KMS-11 (cell line): ENCODE measurements around the gene SBK1.

Experiments
- H2AFZ ChIP-seq: fragments of 200-600 bp; sonication (generic); 2 replicates; pipeline ENCODE4 v1.6.1; 2016; ENCODE audit warnings: antibody characterized with exemption, mixed run types, low read depth
- H3K27ac ChIP-seq: fragments of 200-600 bp; sonication (generic); 2 replicates; pipeline ENCODE4 v1.6.1; 2016; ENCODE audit warnings: mild to moderate bottlenecking, mixed run types
- H3K27me3 ChIP-seq: fragments of 200-600 bp; sonication (generic); 2 replicates; pipeline ENCODE4 v1.6.1; 2017; ENCODE audit warnings: mild to moderate bottlenecking, low read depth, mixed run types, moderate library complexity; ENCODE audit not compliant: insufficient read depth
- H3K36me3 ChIP-seq: fragments of 200-600 bp; sonication (generic); 2 replicates; pipeline ENCODE4 v1.6.1; 2017; ENCODE audit warnings: mild to moderate bottlenecking, mixed run types; ENCODE audit not compliant: insufficient read depth
- H3K4me1 ChIP-seq: fragments of 200-600 bp; sonication (generic); 2 replicates; pipeline ENCODE4 v1.6.1; 2016; ENCODE audit warnings: mild to moderate bottlenecking, low read depth, mixed run types; ENCODE audit not compliant: poor library complexity, severe bottlenecking
- H3K4me2 ChIP-seq: fragments of 200-600 bp; sonication (generic); 2 replicates; pipeline ENCODE4 v1.7.0; 2016; ENCODE audit warnings: mild to moderate bottlenecking, mixed run types
- H3K4me3 ChIP-seq: fragments of 200-600 bp; sonication (generic); IDR thresholded peaks from 2 replicates; pipeline ENCODE4 v1.6.1; 2017; ENCODE audit warnings: low read depth, low read length, mixed read lengths; ENCODE audit not compliant: insufficient read depth
- H3K79me2 ChIP-seq: fragments of 200-600 bp; sonication (generic); 2 replicates; pipeline ENCODE4 v1.6.1; 2016; ENCODE audit warnings: low read depth, mixed run types; ENCODE audit not compliant: insufficient read depth
- H3K9ac ChIP-seq: fragments of 200-600 bp; sonication (generic); 2 replicates; pipeline ENCODE4 v1.6.1; 2016; ENCODE audit warnings: mild to moderate bottlenecking, mixed run types
- H4K20me1 ChIP-seq: fragments of 200-600 bp; sonication (generic); 2 replicates; pipeline ENCODE4 v1.6.1; 2016; ENCODE audit warnings: mild to moderate bottlenecking, mixed run types; ENCODE audit not compliant: insufficient read depth
- TF ChIP-seq, protein P1 (sequence below): fragments of 200-600 bp; sonication (generic); conservative IDR thresholded peaks from 2 replicates; pipeline ENCODE4 v1.6.1; 2017; ENCODE audit warnings: low read depth, mild to moderate bottlenecking, antibody characterized with exemption, low read length, moderate library complexity, mixed read lengths

The SBK1 gene

DNA sequence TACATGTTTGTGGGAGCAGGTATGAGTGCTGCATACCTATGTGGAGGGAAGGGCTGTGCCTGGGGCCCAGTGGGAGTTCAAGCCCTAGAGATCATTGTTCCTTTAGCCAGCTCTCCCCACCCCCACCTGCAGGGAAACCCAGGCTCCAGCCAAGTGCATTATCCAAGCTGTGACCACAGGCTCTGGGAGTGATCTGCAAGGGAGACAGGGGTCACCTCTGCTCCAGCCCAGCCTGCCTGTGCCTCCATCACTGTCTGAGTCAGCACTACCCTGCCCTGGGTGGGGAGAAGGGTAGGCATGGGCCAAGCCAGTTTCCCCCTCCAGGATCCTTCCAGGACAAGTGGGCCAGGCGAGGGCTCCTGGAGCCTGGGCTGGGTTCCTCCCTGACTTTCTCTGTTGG lies 32.1 kb upstream of the SBK1 start:
- H3K27me3 ChIP-seq: no peaks in the 10 kb centered on the region
- H3K79me2 ChIP-seq: no peaks in the 10 kb centered on the region
- H3K36me3 ChIP-seq: no peaks in the 10 kb centered on the region
- no peak overlapping the region for H3K9ac ChIP-seq
- H3K4me3 ChIP-seq: no peak overlapping the region
- H3K4me2 ChIP-seq: no peak overlapping the region
- no peak overlapping the region for H3K27ac ChIP-seq
- no peaks in the 10 kb centered on the region for H4K20me1 ChIP-seq
- H2AFZ ChIP-seq: no peak overlapping the region
- H3K4me1 ChIP-seq: peaks cover 9% of the 10 kb centered on the region
- TF ChIP-seq, protein P1, sequence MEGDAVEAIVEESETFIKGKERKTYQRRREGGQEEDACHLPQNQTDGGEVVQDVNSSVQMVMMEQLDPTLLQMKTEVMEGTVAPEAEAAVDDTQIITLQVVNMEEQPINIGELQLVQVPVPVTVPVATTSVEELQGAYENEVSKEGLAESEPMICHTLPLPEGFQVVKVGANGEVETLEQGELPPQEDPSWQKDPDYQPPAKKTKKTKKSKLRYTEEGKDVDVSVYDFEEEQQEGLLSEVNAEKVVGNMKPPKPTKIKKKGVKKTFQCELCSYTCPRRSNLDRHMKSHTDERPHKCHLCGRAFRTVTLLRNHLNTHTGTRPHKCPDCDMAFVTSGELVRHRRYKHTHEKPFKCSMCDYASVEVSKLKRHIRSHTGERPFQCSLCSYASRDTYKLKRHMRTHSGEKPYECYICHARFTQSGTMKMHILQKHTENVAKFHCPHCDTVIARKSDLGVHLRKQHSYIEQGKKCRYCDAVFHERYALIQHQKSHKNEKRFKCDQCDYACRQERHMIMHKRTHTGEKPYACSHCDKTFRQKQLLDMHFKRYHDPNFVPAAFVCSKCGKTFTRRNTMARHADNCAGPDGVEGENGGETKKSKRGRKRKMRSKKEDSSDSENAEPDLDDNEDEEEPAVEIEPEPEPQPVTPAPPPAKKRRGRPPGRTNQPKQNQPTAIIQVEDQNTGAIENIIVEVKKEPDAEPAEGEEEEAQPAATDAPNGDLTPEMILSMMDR: no peak

DNA sequence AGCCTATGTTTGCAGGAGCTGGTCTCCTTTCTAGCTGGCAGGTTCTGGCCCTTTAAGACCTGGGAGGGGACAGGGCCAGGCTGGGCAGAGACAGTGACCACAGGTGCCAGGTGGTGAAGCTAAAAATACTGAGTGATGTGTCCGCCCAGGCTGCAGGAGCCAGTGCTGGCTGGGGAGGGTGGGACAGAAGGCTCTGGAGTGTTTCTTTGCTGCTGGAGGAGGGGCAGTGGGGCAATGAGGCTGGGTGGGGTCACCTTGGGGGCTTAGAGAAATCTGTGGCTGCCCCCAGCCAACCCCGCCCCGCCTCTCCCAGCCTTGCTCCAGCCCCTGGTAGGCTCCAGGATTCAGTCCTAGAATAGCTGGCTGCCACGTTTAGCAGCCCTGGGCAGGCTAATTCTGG lies 30.4 kb upstream of the SBK1 start:
- no peak overlapping the region; the same call in 1 of the 2 replicates for H3K4me2 ChIP-seq
- H3K4me3 ChIP-seq: no peak overlapping the region
- no peaks in the 10 kb centered on the region for H3K79me2 ChIP-seq
- TF ChIP-seq, protein P1: no peak
- no peak overlapping the region for H3K9ac ChIP-seq
- H3K27me3 ChIP-seq: no peaks in the 10 kb centered on the region
- no peak overlapping the region; the same call in 1 of the 2 replicates for H2AFZ ChIP-seq
- no peaks in the 10 kb centered on the region for H4K20me1 ChIP-seq
- H3K27ac ChIP-seq: no peak overlapping the region
- H3K36me3 ChIP-seq: no peaks in the 10 kb centered on the region
- peaks cover 9% of the 10 kb centered on the region for H3K4me1 ChIP-seq

DNA sequence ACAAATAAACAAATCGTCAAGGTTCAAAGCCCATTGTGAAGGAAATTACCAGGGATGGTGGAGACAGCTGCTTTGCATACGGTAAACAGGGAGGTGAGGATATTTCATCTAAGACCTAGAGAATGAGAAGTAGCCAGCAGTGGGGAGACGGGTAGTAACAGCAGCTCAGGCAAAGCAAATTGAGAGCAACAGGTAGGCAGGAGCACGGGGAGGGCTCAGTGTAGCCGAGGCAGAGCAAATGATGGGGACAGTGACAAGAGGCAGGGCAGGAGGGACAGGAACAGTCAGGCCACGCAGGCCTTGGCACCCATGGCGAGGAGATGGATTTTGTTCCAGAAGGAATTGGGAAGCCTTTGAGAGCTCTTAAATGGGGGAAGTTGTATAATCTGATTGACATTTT lies 29.0 kb upstream of the SBK1 start:
- H3K4me2 ChIP-seq: no peak overlapping the region
- no peak overlapping the region for H3K4me3 ChIP-seq

DNA sequence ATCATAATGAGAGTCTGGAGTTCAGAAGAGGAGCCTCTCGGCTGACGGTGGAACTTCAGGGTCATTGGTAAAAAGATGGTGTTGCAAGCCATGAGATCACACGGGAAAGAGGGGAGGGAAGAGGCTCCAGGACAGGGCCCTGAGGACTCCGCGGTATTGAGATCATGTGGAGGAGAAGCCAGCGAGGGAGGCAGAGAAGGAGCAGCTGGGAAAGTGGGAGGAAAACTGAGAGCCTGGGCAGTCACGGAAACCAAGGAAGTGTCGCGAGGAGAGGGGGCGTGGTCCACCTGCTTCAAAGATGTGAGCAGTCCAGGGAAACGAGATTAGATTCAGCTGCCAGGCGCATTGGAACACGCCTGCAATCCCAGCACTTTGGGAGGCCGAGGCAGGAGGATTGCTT lies 27.7 kb upstream of the SBK1 start:
- Histone ChIP-seq H3K4me2 (no peak overlapping the region), H3K79me2 (no peaks in the 10 kb centered on the region), H4K20me1 (no peaks in the 10 kb centered on the region), H2AFZ (no peak overlapping the region), H3K4me3 (no peak overlapping the region), H3K27ac (no peak overlapping the region), H3K27me3 (no peaks in the 10 kb centered on the region), H3K4me1 (peaks cover 9% of the 10 kb centered on the region), H3K36me3 (no peaks in the 10 kb centered on the region), H3K9ac (no peak overlapping the region)
- TF ChIP-seq, protein P1: no peak

More for the DNA sequence above, 29.0 kb upstream of the SBK1 start:
- TF ChIP-seq, protein P1: no peak
- Histone ChIP-seq H3K27ac (no peak overlapping the region), H3K27me3 (no peaks in the 10 kb centered on the region), H3K4me1 (peaks cover 9% of the 10 kb centered on the region), H3K9ac (no peak overlapping the region), H4K20me1 (no peaks in the 10 kb centered on the region), H2AFZ (no peak overlapping the region), H3K79me2 (no peaks in the 10 kb centered on the region), H3K36me3 (no peaks in the 10 kb centered on the region)
